Transverse colon (tissue), 4 donors: ENCODE results near the gene IL15RA. TPM values are rescaled to one million over a fixed set of nuclear protein-coding genes. Genes with fewer than 3 reads are reported as not detected.

Source experiments
- DNase-seq: peaks from one replicate; pipeline ENCODE4 v3.0.0-alpha.2; 2019
- H3K27ac ChIP-seq, 4 donors: fragments of 200-600 bp; sonication (generic); 2 replicates each; pipeline ENCODE4 v1.5.1; 2016 to 2018; ENCODE audit warnings: inconsistent platforms in 4 of 4
- H3K27me3 ChIP-seq: fragments of 200-600 bp; sonication (generic); 2 replicates; pipeline ENCODE4 v1.5.1; 2017; ENCODE audit warnings: inconsistent platforms
- H3K36me3 ChIP-seq, 4 donors: fragments of 200-600 bp; sonication (generic); 2 replicates each; pipeline ENCODE4 v1.5.1; 2017 to 2019; ENCODE audit warnings: inconsistent platforms in 4 of 4
- H3K4me1 ChIP-seq, 4 donors: fragments of 200-600 bp; sonication (generic); 2 replicates each; pipeline ENCODE4 v1.5.1; 2017 to 2020; ENCODE audit warnings: inconsistent platforms in 4 of 4
- H3K4me3 ChIP-seq, 4 donors: fragments of 200-600 bp; sonication (generic); 1 replicate in 1 of 4; 2 replicates in 3 of 4; pipeline versions ENCODE4 v1.5.1 to v1.6.1; 2017 to 2019; ENCODE audit warnings: inconsistent platforms in 4 of 4
- H3K9me3 ChIP-seq, 2 donors: fragments of 200-600 bp; sonication (generic); 2 replicates each; pipeline ENCODE4 v1.5.1; 2017 to 2019; ENCODE audit warnings: inconsistent platforms in 2 of 2
- EP300 ChIP-seq: sonication (generic); formaldehyde crosslinking; IDR thresholded peaks from one replicate; pipeline ENCODE4 v1.6.1; 2017; ENCODE audit warnings: antibody characterized with exemption, low read depth
- POLR2A ChIP-seq: fragments of 450-650 bp; IDR thresholded peaks from one replicate; pipeline ENCODE4 v1.6.1; 2016; ENCODE audit warnings: antibody characterized with exemption, mild to moderate bottlenecking, moderate library complexity
- POLR2AphosphoS5 ChIP-seq, 3 donors: sonication (generic); formaldehyde crosslinking; IDR thresholded peaks; one replicate each; pipeline ENCODE4 v1.6.1; 2016; ENCODE audit warnings: antibody characterized with exemption in 3 of 3
- WGBS, 2 donors: methylation state at CpG; one replicate each; pipeline ENCODE4 v1.1.5; 2018; ENCODE audit warnings: low coverage in 1 of 2; 5-methylcytosine and 5-hydroxymethylcytosine counted together
- in situ Hi-C, 4 donors: fragments of 200-750 bp; cut with MboI; loops; one replicate each; pipeline versions ENCODE4 v1.15.0 to v1.15.1; 2017; ENCODE audit warnings: low sequenced_read_pairs in 3 of 4, low pct_ligation_motif_present in 1 of 4, low pct_unique_long_range_greater_than_20kb in 1 of 4
- intact Hi-C: fragments of 100-400 bp; cut with DNase I; formaldehyde crosslinking; loops from one replicate; pipeline ENCODE4 v1.15.1; 2023; ENCODE audit warnings: low total_unique reads
- total RNA-seq, 4 donors: library from RNA; depleted of rRNA; stranded (reverse); fragments of >200 nt; gene quantifications; one replicate each; pipeline ENCODE4 v1.1.0, GENCODE V29; 2016
- TF ChIP-seq, protein P1 (sequence below), 5 experiments: fragments of 200-600 bp in 3 of 5; fragments of 450-650 bp in 2 of 5; sonication (generic) in 3 of 5; IDR thresholded peaks; 1 replicate in 2 of 5; 2 replicates in 3 of 5; pipeline ENCODE4 v1.5.1; 2016 to 2017; ENCODE audit warnings: antibody characterized with exemption in 5 of 5, inconsistent platforms in 3 of 5, mild to moderate bottlenecking in 2 of 5, moderate library complexity in 1 of 5

IL15RA gene
- total RNA-seq, 4 donors from 2014 or later, result 3.7 to 58.1 (median 24.6) TPM

GRCh38 chr10:5970066-5970465, 7.3 kb downstream of the IL15RA start:
- TF ChIP-seq EP300, result no peak
- TF ChIP-seq POLR2A, result no peak
- no peak for TF ChIP-seq POLR2AphosphoS5 (IDR thresholded peaks at IDR 0.05)
- TF ChIP-seq, protein P1, sequence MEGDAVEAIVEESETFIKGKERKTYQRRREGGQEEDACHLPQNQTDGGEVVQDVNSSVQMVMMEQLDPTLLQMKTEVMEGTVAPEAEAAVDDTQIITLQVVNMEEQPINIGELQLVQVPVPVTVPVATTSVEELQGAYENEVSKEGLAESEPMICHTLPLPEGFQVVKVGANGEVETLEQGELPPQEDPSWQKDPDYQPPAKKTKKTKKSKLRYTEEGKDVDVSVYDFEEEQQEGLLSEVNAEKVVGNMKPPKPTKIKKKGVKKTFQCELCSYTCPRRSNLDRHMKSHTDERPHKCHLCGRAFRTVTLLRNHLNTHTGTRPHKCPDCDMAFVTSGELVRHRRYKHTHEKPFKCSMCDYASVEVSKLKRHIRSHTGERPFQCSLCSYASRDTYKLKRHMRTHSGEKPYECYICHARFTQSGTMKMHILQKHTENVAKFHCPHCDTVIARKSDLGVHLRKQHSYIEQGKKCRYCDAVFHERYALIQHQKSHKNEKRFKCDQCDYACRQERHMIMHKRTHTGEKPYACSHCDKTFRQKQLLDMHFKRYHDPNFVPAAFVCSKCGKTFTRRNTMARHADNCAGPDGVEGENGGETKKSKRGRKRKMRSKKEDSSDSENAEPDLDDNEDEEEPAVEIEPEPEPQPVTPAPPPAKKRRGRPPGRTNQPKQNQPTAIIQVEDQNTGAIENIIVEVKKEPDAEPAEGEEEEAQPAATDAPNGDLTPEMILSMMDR (IDR thresholded peaks at IDR 0.05), result no peak
- Histone ChIP-seq H3K27ac (peak overlapping the region in 3 of 4 donors; percentile 79 to 84 (median 80)), H3K36me3 (no peaks in the 10 kb centered on the region), H3K9me3 (no peaks in the 10 kb centered on the region), H3K4me1 (peaks cover 16 to 57% (median 33%) of the 10 kb centered on the region in 4 donors), H3K27me3 (no peaks in the 10 kb centered on the region), H3K4me3 (no peak overlapping the region)
- DNase-seq, result no peak
- intact Hi-C loops (no loop called here), in situ Hi-C loops (no loop called here)
- 48 to 57% methylated on average over 2 of the region's 2 CpGs for WGBS, 2 donors

DNA sequence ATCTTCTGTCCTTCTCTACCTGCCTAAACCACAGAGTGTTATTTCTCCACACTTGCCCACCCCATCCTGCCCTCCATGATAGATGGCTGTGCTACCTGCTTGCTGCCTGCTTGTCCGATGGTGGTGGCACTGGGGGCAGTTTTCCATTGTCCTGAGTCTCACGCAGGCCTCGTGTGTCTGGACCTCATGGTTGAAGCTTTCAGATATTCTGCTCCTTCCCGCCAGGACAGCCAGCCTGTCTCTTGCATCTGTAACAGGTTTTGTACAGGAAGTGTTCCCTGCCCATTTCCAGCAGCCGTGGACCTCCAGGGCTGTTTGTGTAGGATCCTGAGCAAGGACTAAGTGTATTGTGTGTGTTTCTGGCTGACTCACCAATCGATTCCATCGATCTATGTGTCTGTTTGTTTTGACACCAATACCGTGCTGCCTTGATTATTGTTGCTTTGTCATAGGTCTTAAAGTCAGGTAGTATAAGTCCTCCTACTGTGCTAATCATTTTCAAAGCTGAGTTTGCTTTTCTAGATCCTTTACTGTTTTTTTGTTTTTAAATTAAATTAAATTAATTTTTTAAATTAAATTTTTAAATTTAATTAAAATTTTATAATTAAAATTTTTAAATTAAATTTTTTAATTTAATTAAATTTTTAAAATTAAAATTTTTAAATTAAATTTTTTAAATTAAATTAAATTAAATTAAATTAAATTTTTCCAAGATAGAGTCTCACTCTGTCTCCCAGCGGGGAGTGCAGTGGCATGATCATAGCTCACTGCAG, 8.5 kb downstream of the IL15RA start:
- in situ Hi-C loops (no loop called here), intact Hi-C loops (no loop called here)
- H3K4me3 ChIP-seq, result no peak overlapping the region
- no peaks in the 10 kb centered on the region for H3K27me3 ChIP-seq
- H3K9me3 ChIP-seq, result no peaks in the 10 kb centered on the region
- TF ChIP-seq POLR2AphosphoS5 (IDR thresholded peaks at IDR 0.05), result no peak
- TF ChIP-seq, protein P1 (IDR thresholded peaks at IDR 0.05), result no peak
- TF ChIP-seq EP300, result no peak
- TF ChIP-seq POLR2A, result no peak
- peaks cover 10 to 45% (median 28%) of the 10 kb centered on the region in 4 donors for H3K4me1 ChIP-seq
- WGBS, 2 donors, result 93 to 97% methylated on average over 7 to 8 of the region's 9 CpGs
- no peaks in the 10 kb centered on the region for H3K36me3 ChIP-seq
- no peak overlapping the region for H3K27ac ChIP-seq
- no peak for DNase-seq

GRCh38 chr10:5968037-5968680, 9.2 kb downstream of the IL15RA start:
- Histone ChIP-seq H3K27ac (no peak overlapping the region), H3K9me3 (no peaks in the 10 kb centered on the region), H3K27me3 (no peaks in the 10 kb centered on the region), H3K4me1 (peaks cover 8 to 38% (median 27%) of the 10 kb centered on the region in 4 donors), H3K4me3 (no peak overlapping the region), H3K36me3 (no peaks in the 10 kb centered on the region)
- no peak for DNase-seq
- in situ Hi-C loops (no loop called here), intact Hi-C loops (no loop called here)
- 93% methylated on average over 5 of the region's 5 CpGs; no CpG with 5 or more reads in 1 of the 2 donors for whole genome bisulfite sequencing, 2 donors
- TF ChIP-seq POLR2A (no peak), EP300 (no peak), POLR2AphosphoS5 (IDR thresholded peaks at IDR 0.05) (no peak)
- TF ChIP-seq, protein P1 (IDR thresholded peaks at IDR 0.05), result no peak

GRCh38 chr10:5965266-5965665, 12.1 kb downstream of the IL15RA start:
- Histone ChIP-seq H3K9me3 (no peaks in the 10 kb centered on the region), H3K36me3 (no peaks in the 10 kb centered on the region), H3K4me3 (no peak overlapping the region), H3K27ac (peak overlapping the region in 1 of 4 donors; percentile 33), H3K4me1 (peaks cover 0 to 12% (median 5%) of the 10 kb centered on the region in 4 donors), H3K27me3 (no peaks in the 10 kb centered on the region)
- in situ Hi-C loops, result no loop called here
- DNase-seq, result no peak
- 53 to 62% methylated on average over 3 to 8 of the region's 8 CpGs for WGBS, 2 donors
- intact Hi-C loops, result no loop called here
- TF ChIP-seq POLR2A, result no peak
- TF ChIP-seq POLR2AphosphoS5 (IDR thresholded peaks at IDR 0.05), result no peak
- TF ChIP-seq, protein P1 (IDR thresholded peaks at IDR 0.05), result no peak
- TF ChIP-seq EP300, result no peak
